ENCODE data around the gene MVK.

Gene MVK

GRCh38 chr12:109583733-109584132 lies 10.1 kb downstream of the MVK start:
- no peak for TF ChIP-seq CTCF (IDR thresholded peaks at IDR 0.05; ENCODE audit: low read depth, low read length)
- no peak for DNase-seq (ENCODE audit: extremely low read depth, low read depth)

GRCh38 chr12:109586385-109587296 lies 13.0 kb downstream of the MVK start:
- DNase-seq (ENCODE audit: extremely low read depth, low read depth): no peak

GRCh38 chr12:109587921-109588320 lies 14.3 kb downstream of the MVK start:
- DNase-seq (ENCODE audit: extremely low read depth, low read depth): no peak
- no peak for TF ChIP-seq CTCF (IDR thresholded peaks at IDR 0.05; ENCODE audit: low read depth, low read length)

More at GRCh38 chr12:109586385-109587296, 13.0 kb downstream of the MVK start:
- no peak for TF ChIP-seq CTCF (IDR thresholded peaks at IDR 0.05; ENCODE audit: low read depth, low read length)

- no peak for TF ChIP-seq CTCF (IDR thresholded peaks at IDR 0.05; ENCODE audit: low read depth, low read length)
- DNase-seq (ENCODE audit: extremely low read depth, low read depth): no peak
Observed at GRCh38 chr12:109588461-109589239, 15.1 kb downstream of the MVK start.

GRCh38 chr12:109589240-109589590 lies 15.6 kb downstream of the MVK start:
- no peak for TF ChIP-seq CTCF (IDR thresholded peaks at IDR 0.05; ENCODE audit: low read depth, low read length)
- no peak for DNase-seq (ENCODE audit: extremely low read depth, low read depth)

- DNase-seq (ENCODE audit: extremely low read depth, low read depth): no peak
- TF ChIP-seq CTCF (IDR thresholded peaks at IDR 0.05; ENCODE audit: low read depth, low read length): no peak
Observed at GRCh38 chr12:109589691-109590245, 16.2 kb downstream of the MVK start.

- no peak for DNase-seq (ENCODE audit: extremely low read depth, low read depth)
- no peak for TF ChIP-seq CTCF (IDR thresholded peaks at IDR 0.05; ENCODE audit: low read depth, low read length)
Observed at GRCh38 chr12:109590566-109590965, 17.0 kb downstream of the MVK start.
